LNCaP clone FGC (cell line): ENCODE measurements around the gene DGKQ.

Source experiments
- DNase-seq: peaks from one replicate; pipeline ENCODE4 v3.0.0-alpha.2; 2011; ENCODE audit warnings: low read depth
- H3K4me3 ChIP-seq: 2 replicates; pipeline ENCODE4 v1.5.1; 2011; ENCODE audit warnings: mild to moderate bottlenecking, low read depth, low read length, control low read depth
- CTCF ChIP-seq: IDR thresholded peaks from 2 replicates; pipeline ENCODE4 v1.5.1; 2012; ENCODE audit warnings: mild to moderate bottlenecking; ENCODE audit not compliant: control insufficient read depth, insufficient read depth; ENCODE audit errors: extremely low read depth

The DGKQ gene

GRCh38 chr4:1010395-1011021 lies 37.1 kb upstream of the DGKQ start:
- TF ChIP-seq CTCF, result no peak
- DNase-seq, result no peak
- peak overlapping the region; percentile 59 for H3K4me3 ChIP-seq

- no peak for DNase-seq
- TF ChIP-seq CTCF, result peak; percentile 29
- H3K4me3 ChIP-seq, result peak overlapping the region; percentile 59
These were observed 36.4 kb upstream of the DGKQ start for GRCh38 chr4:1009542-1010394.

GRCh38 chr4:1008840-1009541 lies 35.6 kb upstream of the DGKQ start:
- peak overlapping the region; percentile 53 for H3K4me3 ChIP-seq
- TF ChIP-seq CTCF, result no peak
- DNase-seq, result no peak

- no peak for DNase-seq
- TF ChIP-seq CTCF, result no peak
These were observed 33.5 kb upstream of the DGKQ start for GRCh38 chr4:1006856-1007255.

GRCh38 chr4:1004557-1005485 lies 31.5 kb upstream of the DGKQ start:
- no peak for TF ChIP-seq CTCF
- DNase-seq, result no peak

More at GRCh38 chr4:1006856-1007255, 33.5 kb upstream of the DGKQ start:
- no peak overlapping the region for H3K4me3 ChIP-seq

GRCh38 chr4:1004071-1004418 lies 30.7 kb upstream of the DGKQ start:
- no peak for TF ChIP-seq CTCF
- no peak for DNase-seq
- no peak overlapping the region for H3K4me3 ChIP-seq

More at GRCh38 chr4:1004557-1005485, 31.5 kb upstream of the DGKQ start:
- no peak overlapping the region for H3K4me3 ChIP-seq
